Gastroesophageal sphincter (tissue), 3 donors: ENCODE results near the gene PARL.

Experiments used
- EP300 ChIP-seq: sonication (generic); formaldehyde crosslinking; IDR thresholded peaks from one replicate; pipeline ENCODE4 v1.6.1; 2017; ENCODE audit warnings: antibody characterized with exemption, mild to moderate bottlenecking
- POLR2A ChIP-seq, 2 donors: fragments of 450-650 bp; IDR thresholded peaks; one replicate each; pipeline ENCODE4 v1.6.1; 2017; ENCODE audit warnings: antibody characterized with exemption in 2 of 2, mild to moderate bottlenecking in 2 of 2, moderate library complexity in 1 of 2
- POLR2AphosphoS5 ChIP-seq: sonication (generic); formaldehyde crosslinking; IDR thresholded peaks from one replicate; pipeline ENCODE4 v1.6.1; 2017; ENCODE audit warnings: antibody characterized with exemption
- TF ChIP-seq, protein P1 (sequence below), 4 experiments: fragments of 200-600 bp in 2 of 4; fragments of 450-650 bp in 2 of 4; sonication (generic) in 1 of 4; IDR thresholded peaks; one replicate each; pipeline ENCODE4 v1.5.1; 2017 to 2019; ENCODE audit warnings: antibody characterized with exemption in 4 of 4, mild to moderate bottlenecking in 2 of 4, moderate library complexity in 2 of 4

DNA sequence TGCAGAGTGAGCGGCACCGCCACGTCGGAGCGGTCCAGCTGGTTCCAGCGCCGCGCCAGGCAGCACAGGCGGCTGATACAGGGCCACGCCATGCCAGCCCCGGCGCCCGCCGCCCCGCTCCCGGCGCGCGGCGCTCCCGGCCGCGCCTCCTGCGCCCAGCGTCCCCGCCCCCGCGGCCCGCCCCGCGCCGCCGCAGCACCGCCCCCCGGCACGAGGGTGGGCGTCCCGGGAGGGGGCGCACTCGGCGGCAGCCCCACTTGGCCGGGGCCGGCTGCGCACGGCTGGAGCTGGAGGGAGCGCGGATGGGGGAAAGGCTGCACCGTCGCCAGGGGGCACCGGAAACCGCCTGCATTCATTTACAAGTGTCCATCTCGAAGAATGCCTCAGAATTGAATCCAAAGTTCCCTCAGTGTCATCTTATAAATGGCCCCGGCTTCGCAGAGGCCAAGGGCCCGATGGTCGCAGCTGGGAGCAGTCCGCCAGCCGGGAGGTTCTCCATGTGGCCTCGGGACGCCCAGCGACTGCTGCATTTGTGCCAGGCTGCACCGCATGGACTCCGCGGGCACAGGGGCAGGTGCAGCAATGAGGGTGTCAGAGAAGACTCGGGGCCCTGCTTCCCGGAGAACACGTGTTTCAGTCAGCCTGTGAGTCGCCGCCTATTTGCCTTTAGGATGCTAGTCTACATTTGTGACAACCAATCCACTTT lies 59.1 kb downstream of the PARL start, which contains the start of gene MAP6D1:
- TF ChIP-seq, protein P1, sequence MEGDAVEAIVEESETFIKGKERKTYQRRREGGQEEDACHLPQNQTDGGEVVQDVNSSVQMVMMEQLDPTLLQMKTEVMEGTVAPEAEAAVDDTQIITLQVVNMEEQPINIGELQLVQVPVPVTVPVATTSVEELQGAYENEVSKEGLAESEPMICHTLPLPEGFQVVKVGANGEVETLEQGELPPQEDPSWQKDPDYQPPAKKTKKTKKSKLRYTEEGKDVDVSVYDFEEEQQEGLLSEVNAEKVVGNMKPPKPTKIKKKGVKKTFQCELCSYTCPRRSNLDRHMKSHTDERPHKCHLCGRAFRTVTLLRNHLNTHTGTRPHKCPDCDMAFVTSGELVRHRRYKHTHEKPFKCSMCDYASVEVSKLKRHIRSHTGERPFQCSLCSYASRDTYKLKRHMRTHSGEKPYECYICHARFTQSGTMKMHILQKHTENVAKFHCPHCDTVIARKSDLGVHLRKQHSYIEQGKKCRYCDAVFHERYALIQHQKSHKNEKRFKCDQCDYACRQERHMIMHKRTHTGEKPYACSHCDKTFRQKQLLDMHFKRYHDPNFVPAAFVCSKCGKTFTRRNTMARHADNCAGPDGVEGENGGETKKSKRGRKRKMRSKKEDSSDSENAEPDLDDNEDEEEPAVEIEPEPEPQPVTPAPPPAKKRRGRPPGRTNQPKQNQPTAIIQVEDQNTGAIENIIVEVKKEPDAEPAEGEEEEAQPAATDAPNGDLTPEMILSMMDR (IDR thresholded peaks at IDR 0.05), result peak in 2 of 4 experiments; percentile 13 to 36
- TF ChIP-seq POLR2AphosphoS5 (no peak), POLR2A (IDR thresholded peaks at IDR 0.05) (no peak), EP300 (no peak)
